ENCODE data around the gene CALU. TPM values are rescaled to one million over a fixed set of nuclear protein-coding genes. Genes with fewer than 3 reads are reported as not detected.

Gene CALU
- total and polyA plus RNA-seq, 4 donors: 23.9 to 115 (median 99.0) TPM

- DNase-seq: no peak
- ATAC-seq (ENCODE audit: insufficient read depth, low FRiP score): no peak
- Histone ChIP-seq H3K27me3 (ENCODE audit: control insufficient read depth in 3 of 3, insufficient read depth in 3 of 3, low read length in 2 of 3) (peaks cover 0 to 7% (median 4%) of the 10 kb centered on the region in 3 donors), H3K36me3 (ENCODE audit: control insufficient read depth in 4 of 4, insufficient read depth in 4 of 4, low read length in 4 of 4) (peaks cover 0 to 5% (median 0%) of the 10 kb centered on the region in 4 donors), H3K4me1 (ENCODE audit: control insufficient read depth in 5 of 5, insufficient read depth in 5 of 5, low read length in 5 of 5) (peaks cover 0 to 7% (median 2%) of the 10 kb centered on the region in 5 donors), H3K9ac (ENCODE audit: insufficient read depth in 1 of 2, low read length in 2 of 2) (no peak overlapping the region), H3K27ac (ENCODE audit: low read depth in 1 of 2, low read length in 1 of 2) (no peak overlapping the region), H3K4me3 (no peak overlapping the region), H3K9me3 (ENCODE audit: control insufficient read depth in 4 of 4, insufficient read depth in 3 of 4, low read length in 3 of 4) (no peaks in the 10 kb centered on the region)
- WGBS, 2 donors: 79 to 88% methylated on average over 1 of the region's 1 CpG
- no peak for TF ChIP-seq CTCF (IDR thresholded peaks at IDR 0.05; ENCODE audit: control extremely low read depth, extremely low read depth)
Observed at GRCh38 chr7:128734890-128735289, 4.3 kb upstream of the CALU start.

- no peak for TF ChIP-seq CTCF (IDR thresholded peaks at IDR 0.05; ENCODE audit: control extremely low read depth, extremely low read depth)
- Histone ChIP-seq H3K27me3 (ENCODE audit: control insufficient read depth in 3 of 3, insufficient read depth in 3 of 3, low read length in 2 of 3) (peaks cover 0 to 7% (median 4%) of the 10 kb centered on the region in 3 donors), H3K4me3 (no peak overlapping the region), H3K9ac (ENCODE audit: insufficient read depth in 1 of 2, low read length in 2 of 2) (no peak overlapping the region), H3K27ac (ENCODE audit: low read depth in 1 of 2, low read length in 1 of 2) (no peak overlapping the region), H3K36me3 (ENCODE audit: control insufficient read depth in 4 of 4, insufficient read depth in 4 of 4, low read length in 4 of 4) (peaks cover 0 to 5% (median 0%) of the 10 kb centered on the region in 4 donors), H3K4me1 (ENCODE audit: control insufficient read depth in 5 of 5, insufficient read depth in 5 of 5, low read length in 5 of 5) (peaks cover 0 to 11% (median 5%) of the 10 kb centered on the region in 5 donors), H3K9me3 (ENCODE audit: control insufficient read depth in 4 of 4, insufficient read depth in 3 of 4, low read length in 3 of 4) (no peaks in the 10 kb centered on the region)
- WGBS, 2 donors: 59 to 80% methylated on average over 5 of the region's 5 CpGs
- DNase-seq (no peak), ATAC-seq (ENCODE audit: insufficient read depth, low FRiP score) (no peak)
Observed at GRCh38 chr7:128735436-128735835, 3.7 kb upstream of the CALU start.

GRCh38 chr7:128737441-128737840, 1.7 kb upstream of the CALU start:
- H3K27me3 ChIP-seq (ENCODE audit: control insufficient read depth in 3 of 3, insufficient read depth in 3 of 3, low read length in 2 of 3): peaks cover 0 to 5% (median 4%) of the 10 kb centered on the region in 3 donors
- peaks cover 0 to 5% (median 0%) of the 10 kb centered on the region in 4 donors for H3K36me3 ChIP-seq (ENCODE audit: control insufficient read depth in 4 of 4, insufficient read depth in 4 of 4, low read length in 4 of 4)
- no peak for DNase-seq
- no peak overlapping the region for H3K9ac ChIP-seq (ENCODE audit: insufficient read depth in 1 of 2, low read length in 2 of 2)
- no peak for ATAC-seq (ENCODE audit: insufficient read depth, low FRiP score)
- 81 to 90% methylated on average over 4 of the region's 4 CpGs for WGBS, 2 donors
- peak overlapping the region in 1 of 2 donors; percentile 58 for H3K27ac ChIP-seq (ENCODE audit: low read depth in 1 of 2, low read length in 1 of 2)
- H3K4me1 ChIP-seq (ENCODE audit: control insufficient read depth in 5 of 5, insufficient read depth in 5 of 5, low read length in 5 of 5): peaks cover 0 to 24% (median 12%) of the 10 kb centered on the region in 5 donors
- H3K4me3 ChIP-seq: no peak overlapping the region
- TF ChIP-seq CTCF (IDR thresholded peaks at IDR 0.05; ENCODE audit: control extremely low read depth, extremely low read depth): no peak
- no peaks in the 10 kb centered on the region for H3K9me3 ChIP-seq (ENCODE audit: control insufficient read depth in 4 of 4, insufficient read depth in 3 of 4, low read length in 3 of 4)

GRCh38 chr7:128737867-128738385, 1.2 kb upstream of the CALU start:
- Histone ChIP-seq H3K4me1 (ENCODE audit: control insufficient read depth in 5 of 5, insufficient read depth in 5 of 5, low read length in 5 of 5) (peaks cover 0 to 24% (median 12%) of the 10 kb centered on the region in 5 donors), H3K4me3 (no peak overlapping the region), H3K9me3 (ENCODE audit: control insufficient read depth in 4 of 4, insufficient read depth in 3 of 4, low read length in 3 of 4) (no peaks in the 10 kb centered on the region), H3K27ac (ENCODE audit: low read depth in 1 of 2, low read length in 1 of 2) (peak overlapping the region in 1 of 2 donors; percentile 58), H3K9ac (ENCODE audit: insufficient read depth in 1 of 2, low read length in 2 of 2) (no peak overlapping the region), H3K27me3 (ENCODE audit: control insufficient read depth in 3 of 3, insufficient read depth in 3 of 3, low read length in 2 of 3) (peaks cover 0 to 3% (median 1%) of the 10 kb centered on the region in 3 donors), H3K36me3 (ENCODE audit: control insufficient read depth in 4 of 4, insufficient read depth in 4 of 4, low read length in 4 of 4) (peaks cover 0 to 5% (median 0%) of the 10 kb centered on the region in 4 donors)
- DNase-seq (peak in 1 of 3 donors; percentile 7), ATAC-seq (ENCODE audit: insufficient read depth, low FRiP score) (no peak)
- no peak for TF ChIP-seq CTCF (IDR thresholded peaks at IDR 0.05; ENCODE audit: control extremely low read depth, extremely low read depth)
- WGBS, 2 donors: 48 to 83% methylated on average over 1 of the region's 1 CpG
